ENCODE results near the gene TFDP2. TPM values are rescaled to one million over a fixed set of nuclear protein-coding genes. Genes with fewer than 3 reads are reported as not detected.

The TFDP2 gene, protein sequence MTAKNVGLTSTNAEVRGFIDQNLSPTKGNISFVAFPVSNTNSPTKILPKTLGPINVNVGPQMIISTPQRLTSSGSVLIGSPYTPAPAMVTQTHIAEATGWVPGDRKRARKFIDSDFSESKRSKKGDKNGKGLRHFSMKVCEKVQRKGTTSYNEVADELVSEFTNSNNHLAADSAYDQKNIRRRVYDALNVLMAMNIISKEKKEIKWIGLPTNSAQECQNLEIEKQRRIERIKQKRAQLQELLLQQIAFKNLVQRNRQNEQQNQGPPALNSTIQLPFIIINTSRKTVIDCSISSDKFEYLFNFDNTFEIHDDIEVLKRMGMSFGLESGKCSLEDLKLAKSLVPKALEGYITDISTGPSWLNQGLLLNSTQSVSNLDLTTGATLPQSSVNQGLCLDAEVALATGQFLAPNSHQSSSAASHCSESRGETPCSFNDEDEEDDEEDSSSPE
- 10 to 100 TPM; 22.1 to 31.9 TPM for total RNA-seq
- 30.0 to 41.8 reads per million in 2 donors for total RNA-seq

DNA sequence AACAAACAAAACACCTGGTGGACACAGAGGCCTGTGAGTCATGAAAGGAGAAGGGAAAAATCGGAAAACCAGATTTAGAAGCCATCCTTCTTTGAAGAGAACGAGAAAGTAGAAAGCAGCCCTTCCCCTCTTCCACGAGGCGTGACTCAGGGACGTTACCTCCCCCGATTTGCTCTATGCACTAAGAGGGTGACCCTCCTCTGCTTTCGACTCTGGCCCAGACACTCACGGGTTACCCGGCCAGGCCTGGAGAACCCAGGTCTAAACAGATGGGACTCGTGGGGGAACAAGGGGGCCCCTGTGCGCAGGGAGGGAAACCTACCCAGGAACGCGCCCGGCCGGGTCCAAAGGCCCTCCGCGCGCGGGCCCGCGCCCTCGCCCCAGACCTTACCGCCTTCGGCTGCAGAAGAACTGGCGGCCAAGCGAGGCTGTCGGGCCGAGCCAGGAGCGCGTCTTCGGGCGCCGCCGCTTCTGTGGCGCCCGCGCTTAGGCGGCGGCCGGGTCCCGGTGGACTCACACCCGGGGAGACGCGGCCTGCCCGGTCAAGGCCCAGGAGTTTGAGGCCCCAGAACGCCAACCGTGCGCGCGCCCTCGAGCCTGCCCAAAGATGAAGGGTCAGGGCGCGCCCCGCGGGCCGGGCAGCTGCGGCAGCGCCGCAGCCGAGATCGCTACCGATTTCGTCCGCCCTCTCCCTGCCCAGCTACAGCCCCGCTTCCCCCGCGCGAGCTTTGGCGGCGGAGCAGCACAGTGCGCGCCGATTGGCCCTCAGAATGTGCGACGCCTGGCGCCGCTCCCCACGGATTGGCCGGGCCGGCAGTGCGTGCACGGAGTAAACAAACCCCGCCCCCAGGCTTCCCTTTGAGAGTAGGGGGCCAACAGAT, at the start of gene TFDP2:
Gene TFDP2 (minus strand): TSS at position 753 of the 881 bp plus-strand sequence. CDS start 47,795 bp downstream, outside the sequence.
- H3K4me1 Mint-ChIP-seq = peaks cover 30% of the 10 kb centered on the region
- H3K36me3 Mint-ChIP-seq (ENCODE audit: low read depth) = no peaks in the 10 kb centered on the region
- ATAC-seq (peak; percentile 100), DNase-seq (peak; percentile 75 to 78 (median 76))
- H3K9me3 ChIP-seq (ENCODE audit: control insufficient read depth, low read length, poor library complexity, severe bottlenecking) = no peaks in the 10 kb centered on the region
- no peaks in the 10 kb centered on the region for H3K27me3 Mint-ChIP-seq
- peak within 1 kb of the TSS; percentile 93 for H3K4me3 Mint-ChIP-seq
- H3K27ac Mint-ChIP-seq = peak within 1 kb of the TSS; percentile 32

DNA sequence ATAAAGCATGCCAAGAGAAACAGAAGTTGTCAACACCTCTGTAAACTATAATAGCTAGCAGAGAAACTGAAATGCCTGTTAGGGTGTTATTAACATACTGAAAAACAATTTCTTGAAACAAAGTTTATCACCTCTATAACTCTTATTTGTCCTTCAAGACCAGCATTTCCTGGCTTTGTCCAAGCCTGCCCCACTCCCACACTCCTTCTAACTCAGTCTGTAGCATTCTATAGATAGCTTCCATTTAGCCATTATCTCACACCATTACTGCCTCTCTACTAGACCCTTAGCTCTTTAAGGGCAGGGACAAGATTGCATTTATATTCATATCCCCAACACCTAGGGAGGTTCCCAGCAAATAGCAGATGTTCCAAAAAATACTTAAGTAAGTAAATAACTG, 39.5 kb upstream of the TFDP2 start:
- H3K9me3 ChIP-seq (ENCODE audit: control insufficient read depth, low read length, poor library complexity, severe bottlenecking) = no peaks in the 10 kb centered on the region
- DNase-seq (no peak), ATAC-seq (no peak)
- Mint-ChIP-seq H3K27me3 (no peaks in the 10 kb centered on the region), H3K4me3 (no peak overlapping the region), H3K36me3 (ENCODE audit: low read depth) (peaks cover 6% of the 10 kb centered on the region), H3K4me1 (peaks cover 9% of the 10 kb centered on the region), H3K27ac (no peak overlapping the region)

DNA sequence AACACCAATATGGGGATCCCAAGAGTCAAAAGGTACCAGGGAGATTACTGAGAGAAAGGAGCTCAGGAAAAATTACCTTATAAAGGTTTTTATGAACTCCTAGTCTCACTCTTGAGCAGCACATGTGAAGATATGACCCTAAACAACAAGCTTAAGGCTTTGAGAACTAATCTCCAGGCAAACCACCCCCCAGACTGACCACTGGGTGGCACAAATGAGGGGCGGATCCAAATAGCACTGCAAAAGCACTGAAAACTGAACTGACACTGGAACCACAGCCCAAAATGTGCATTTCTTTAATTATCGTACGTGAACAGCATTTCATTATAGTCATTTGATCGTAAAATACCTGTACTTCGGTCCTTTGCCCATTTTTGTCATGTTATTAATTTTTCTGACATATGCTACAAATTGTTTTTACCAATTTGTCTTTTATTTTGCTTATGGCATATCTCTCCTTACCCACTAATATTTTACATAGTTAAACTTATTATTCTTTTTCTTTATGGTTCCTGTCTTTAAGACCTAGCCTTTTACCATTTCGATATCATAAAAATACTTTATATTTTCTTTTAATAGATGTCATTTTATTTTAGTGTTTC, 31.5 kb upstream of the TFDP2 start:
- H3K36me3 Mint-ChIP-seq (ENCODE audit: low read depth) = peaks cover 3% of the 10 kb centered on the region
- DNase-seq = no peak
- no peaks in the 10 kb centered on the region for H3K4me1 Mint-ChIP-seq
- no peaks in the 10 kb centered on the region for H3K27me3 Mint-ChIP-seq
- H3K9me3 ChIP-seq (ENCODE audit: control insufficient read depth, low read length, poor library complexity, severe bottlenecking) = no peaks in the 10 kb centered on the region
- no peak overlapping the region for H3K27ac Mint-ChIP-seq
- no peak overlapping the region for H3K4me3 Mint-ChIP-seq
- ATAC-seq = no peak

DNA sequence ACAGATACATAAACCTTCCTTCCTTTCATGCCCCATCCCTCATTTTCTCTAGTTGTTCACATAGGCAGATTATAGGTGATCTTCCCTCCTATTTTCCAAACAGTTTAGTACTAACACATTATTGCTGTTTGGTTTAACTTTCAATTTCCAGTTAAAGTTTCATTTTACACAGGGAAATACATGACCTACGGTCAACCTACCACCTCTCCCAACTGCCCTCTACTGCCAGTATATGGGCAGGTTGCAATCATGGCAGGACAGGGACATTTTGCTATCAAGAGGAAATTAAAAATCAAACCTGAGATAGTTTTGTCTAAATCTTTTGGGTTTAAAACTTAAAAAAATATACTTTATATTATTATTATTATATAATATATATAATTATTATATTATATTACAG, 26.1 kb upstream of the TFDP2 start:
- no peaks in the 10 kb centered on the region for H3K9me3 ChIP-seq (ENCODE audit: control insufficient read depth, low read length, poor library complexity, severe bottlenecking)
- Mint-ChIP-seq H3K36me3 (ENCODE audit: low read depth) (peaks cover 11% of the 10 kb centered on the region), H3K4me1 (no peaks in the 10 kb centered on the region), H3K4me3 (no peak overlapping the region), H3K27ac (peak overlapping the region; percentile 74), H3K27me3 (no peaks in the 10 kb centered on the region)
- DNase-seq = no peak
- no peak for ATAC-seq

DNA sequence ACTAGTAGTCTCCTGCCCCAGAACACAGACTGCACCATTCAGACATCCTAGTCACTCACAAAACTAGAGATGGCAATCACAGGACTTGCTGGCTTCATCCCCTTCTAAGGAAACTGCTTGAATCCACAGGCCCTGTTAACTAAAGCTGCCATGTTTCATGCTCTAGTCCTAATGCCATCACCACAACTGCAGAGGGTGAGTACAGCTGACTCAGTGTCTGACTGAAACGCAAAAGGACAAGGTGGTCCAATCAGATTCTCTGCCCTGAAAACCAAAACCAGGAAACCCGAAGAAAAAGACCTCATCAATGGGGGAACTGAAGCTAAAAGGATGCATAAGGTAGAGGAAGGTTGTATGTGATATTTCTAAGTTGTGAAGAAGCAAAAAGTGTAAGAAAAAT, 25.2 kb upstream of the TFDP2 start:
- ATAC-seq (no peak), DNase-seq (no peak)
- H3K4me3 Mint-ChIP-seq = no peak overlapping the region
- H3K9me3 ChIP-seq (ENCODE audit: control insufficient read depth, low read length, poor library complexity, severe bottlenecking) = no peaks in the 10 kb centered on the region
- no peaks in the 10 kb centered on the region for H3K4me1 Mint-ChIP-seq
- peak overlapping the region; percentile 74 for H3K27ac Mint-ChIP-seq
- no peaks in the 10 kb centered on the region for H3K27me3 Mint-ChIP-seq
- peaks cover 11% of the 10 kb centered on the region for H3K36me3 Mint-ChIP-seq (ENCODE audit: low read depth)

DNA sequence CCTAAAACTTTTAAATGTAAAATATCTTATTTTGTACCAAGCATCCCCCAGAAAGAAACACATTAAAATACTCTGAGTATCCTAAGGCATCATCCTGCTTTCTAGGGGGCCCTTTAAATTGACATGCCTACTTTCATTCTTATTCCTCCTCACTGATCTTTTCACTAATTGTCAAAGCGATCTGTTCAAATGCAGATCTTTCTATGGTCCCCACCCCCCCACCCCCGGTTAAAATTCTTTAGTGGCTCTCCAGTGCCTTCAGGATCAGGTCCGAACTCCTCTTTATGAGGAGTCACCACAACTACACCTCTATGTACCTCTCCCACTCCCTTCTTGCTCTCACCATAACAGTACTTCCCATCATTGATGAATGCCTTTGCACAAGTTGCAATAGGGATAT, 19.2 kb upstream of the TFDP2 start:
- ATAC-seq (no peak), DNase-seq (no peak)
- Mint-ChIP-seq H3K27ac (no peak overlapping the region), H3K27me3 (no peaks in the 10 kb centered on the region), H3K36me3 (ENCODE audit: low read depth) (peaks cover 11% of the 10 kb centered on the region), H3K4me1 (no peaks in the 10 kb centered on the region), H3K4me3 (no peak overlapping the region)
- H3K9me3 ChIP-seq (ENCODE audit: control insufficient read depth, low read length, poor library complexity, severe bottlenecking) = no peaks in the 10 kb centered on the region

DNA sequence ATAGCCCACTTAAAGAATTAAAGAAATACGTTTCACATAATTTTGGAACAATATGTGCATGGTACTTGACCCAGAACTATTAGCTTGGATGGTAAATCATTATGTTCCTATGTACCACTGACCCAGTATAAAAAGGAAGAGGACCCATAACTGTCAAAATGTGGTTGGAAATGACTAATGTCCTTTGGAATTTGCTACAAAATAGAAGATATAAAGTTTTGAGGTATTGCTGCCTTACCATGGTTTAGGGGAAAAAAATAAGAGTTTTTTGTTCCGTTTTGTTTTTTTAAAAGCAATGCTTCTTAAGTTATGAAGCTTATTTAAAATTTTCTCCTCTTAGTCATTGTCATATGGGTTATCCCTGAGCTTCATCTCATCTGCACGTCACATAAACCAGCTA, 15.8 kb upstream of the TFDP2 start:
- no peak overlapping the region for H3K27ac Mint-ChIP-seq

DNA sequence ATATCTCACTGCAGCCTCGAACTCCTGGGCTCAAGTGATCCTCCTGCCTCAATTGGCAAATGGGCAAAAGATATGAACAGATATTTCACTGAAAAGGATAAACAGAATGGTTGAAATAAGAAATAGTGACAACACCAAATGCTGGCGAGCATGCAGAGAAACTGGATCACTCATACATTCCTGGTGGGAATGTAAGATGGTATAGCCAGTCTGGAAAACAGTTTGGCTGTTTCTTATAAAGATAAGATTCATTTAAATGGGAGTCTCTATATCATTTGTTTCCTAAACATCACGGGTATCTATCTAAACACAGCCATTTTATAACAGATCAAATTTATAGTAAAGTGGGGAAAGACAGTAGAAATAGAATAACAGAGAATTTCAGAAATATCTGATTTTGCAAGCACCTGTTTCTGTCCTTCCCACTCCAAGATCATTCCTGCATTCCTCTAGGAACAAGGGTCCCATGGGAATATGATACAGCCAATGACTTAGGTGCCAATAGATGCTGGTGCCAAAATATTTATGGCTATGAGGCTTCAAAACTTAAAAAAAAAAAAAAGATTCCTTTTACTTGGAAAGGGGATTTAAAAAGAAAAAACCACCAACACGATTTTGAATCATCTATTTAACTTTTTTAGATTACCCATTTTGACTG, 9.9 kb upstream of the TFDP2 start:
- peaks cover 3% of the 10 kb centered on the region for H3K36me3 Mint-ChIP-seq (ENCODE audit: low read depth)
- H3K4me1 Mint-ChIP-seq = peaks cover 3% of the 10 kb centered on the region
- H3K9me3 ChIP-seq (ENCODE audit: control insufficient read depth, low read length, poor library complexity, severe bottlenecking) = no peaks in the 10 kb centered on the region
- DNase-seq (no peak), ATAC-seq (no peak)
- no peaks in the 10 kb centered on the region for H3K27me3 Mint-ChIP-seq
- H3K4me3 Mint-ChIP-seq = no peak overlapping the region
- no peak overlapping the region for H3K27ac Mint-ChIP-seq

More for the DNA sequence above, 15.8 kb upstream of the TFDP2 start:
- DNase-seq = no peak
- Mint-ChIP-seq H3K4me3 (no peak overlapping the region), H3K36me3 (ENCODE audit: low read depth) (peaks cover 10% of the 10 kb centered on the region), H3K27me3 (no peaks in the 10 kb centered on the region), H3K4me1 (peaks cover 2% of the 10 kb centered on the region)
- no peak for ATAC-seq
- H3K9me3 ChIP-seq (ENCODE audit: control insufficient read depth, low read length, poor library complexity, severe bottlenecking) = no peaks in the 10 kb centered on the region

DNA sequence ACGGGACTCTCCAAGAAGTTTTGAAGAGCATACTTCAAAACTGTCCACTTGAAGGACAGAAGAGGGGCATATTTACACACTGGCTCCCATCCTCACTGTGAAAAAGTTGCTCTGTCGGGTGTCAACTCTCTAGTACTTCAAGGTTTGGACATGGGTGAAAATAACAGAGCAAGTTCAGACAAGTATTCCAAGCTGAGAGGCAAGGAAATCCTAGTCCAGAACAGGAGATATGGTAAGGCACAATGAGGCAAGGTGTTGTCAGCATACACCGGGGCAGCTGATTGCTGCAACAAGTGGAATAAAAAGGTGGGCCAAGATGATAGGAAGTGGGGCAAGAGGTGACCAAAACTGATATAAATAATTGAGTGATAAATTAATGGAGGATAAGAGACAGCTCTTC, 4.8 kb upstream of the TFDP2 start:
- no peaks in the 10 kb centered on the region for H3K9me3 ChIP-seq (ENCODE audit: control insufficient read depth, low read length, poor library complexity, severe bottlenecking)
- H3K36me3 Mint-ChIP-seq (ENCODE audit: low read depth) = no peaks in the 10 kb centered on the region
- H3K27ac Mint-ChIP-seq = no peak overlapping the region
- H3K27me3 Mint-ChIP-seq = no peaks in the 10 kb centered on the region
- DNase-seq = no peak
- H3K4me1 Mint-ChIP-seq = peaks cover 6% of the 10 kb centered on the region
- H3K4me3 Mint-ChIP-seq = no peak overlapping the region
- ATAC-seq = no peak

DNA sequence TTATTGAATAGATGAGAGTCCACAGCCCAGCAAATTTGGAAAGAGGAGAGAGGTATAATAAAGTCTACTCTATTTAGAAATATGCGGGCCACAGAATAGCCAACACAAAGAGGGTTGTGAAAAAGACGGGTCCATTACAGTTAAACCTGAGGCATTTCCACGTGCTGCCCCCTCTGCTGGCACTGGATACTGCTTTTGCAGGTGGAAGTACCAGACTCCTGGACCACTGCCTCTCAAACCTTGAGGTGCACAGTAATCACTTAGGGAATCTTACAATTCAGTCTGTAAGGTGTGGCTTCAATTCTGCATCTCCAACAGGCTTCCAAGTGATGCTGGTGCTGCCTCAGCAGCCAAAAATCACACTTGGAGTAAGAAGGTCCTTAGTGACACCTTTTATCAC, 3.0 kb upstream of the TFDP2 start:
- DNase-seq = no peak
- H3K27me3 Mint-ChIP-seq = no peaks in the 10 kb centered on the region
- no peak for ATAC-seq
- no peak overlapping the region for H3K27ac Mint-ChIP-seq
- no peaks in the 10 kb centered on the region for H3K36me3 Mint-ChIP-seq (ENCODE audit: low read depth)
- peaks cover 20% of the 10 kb centered on the region for H3K4me1 Mint-ChIP-seq
- no peak overlapping the region for H3K4me3 Mint-ChIP-seq
- no peaks in the 10 kb centered on the region for H3K9me3 ChIP-seq (ENCODE audit: control insufficient read depth, low read length, poor library complexity, severe bottlenecking)

DNA sequence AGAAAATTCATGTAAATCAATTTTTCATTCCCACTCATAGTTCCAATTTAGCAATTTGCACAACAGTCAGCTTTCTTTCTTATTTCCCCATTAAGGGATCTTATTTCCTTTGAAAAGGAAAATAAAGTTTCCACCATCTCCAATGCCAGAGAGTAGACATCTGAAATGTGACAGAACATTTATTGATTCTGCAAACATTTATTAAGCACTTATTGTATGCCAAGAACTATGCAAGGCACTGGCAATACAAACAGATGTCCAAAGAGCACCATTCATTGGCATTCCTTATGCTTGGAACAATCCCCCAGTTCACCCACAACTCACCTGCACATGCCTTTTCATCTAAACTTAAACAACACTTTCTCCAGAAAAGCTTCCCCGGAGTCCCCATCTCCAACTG, 2.5 kb upstream of the TFDP2 start:
- Mint-ChIP-seq H3K4me1 (peaks cover 24% of the 10 kb centered on the region), H3K27ac (no peak overlapping the region), H3K4me3 (peak overlapping the region; percentile 45), H3K36me3 (ENCODE audit: low read depth) (no peaks in the 10 kb centered on the region), H3K27me3 (no peaks in the 10 kb centered on the region)
- DNase-seq (no peak), ATAC-seq (no peak)
- H3K9me3 ChIP-seq (ENCODE audit: control insufficient read depth, low read length, poor library complexity, severe bottlenecking) = no peaks in the 10 kb centered on the region

DNA sequence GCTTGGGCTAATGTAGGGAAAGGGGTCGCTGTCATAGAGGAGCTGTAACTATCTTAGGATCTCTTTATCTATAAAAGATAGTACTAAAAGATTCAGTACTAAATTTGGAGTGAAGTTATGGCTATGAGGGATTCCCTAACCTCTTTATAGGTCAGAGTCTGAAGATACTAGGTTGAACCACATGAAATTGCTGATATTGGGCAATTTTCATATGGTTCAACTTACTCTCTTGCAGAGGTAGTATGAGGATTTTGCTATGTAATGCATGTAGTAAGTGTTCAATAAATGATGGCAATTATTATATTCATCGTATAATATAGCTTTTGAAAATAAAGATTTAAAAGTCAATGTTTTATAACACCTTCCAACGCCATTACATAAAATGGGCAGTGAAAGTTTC, 1.9 kb upstream of the TFDP2 start:
- H3K27ac Mint-ChIP-seq = no peak overlapping the region
- no peaks in the 10 kb centered on the region for H3K9me3 ChIP-seq (ENCODE audit: control insufficient read depth, low read length, poor library complexity, severe bottlenecking)
- peaks cover 26% of the 10 kb centered on the region for H3K4me1 Mint-ChIP-seq
- ATAC-seq = no peak
- H3K4me3 Mint-ChIP-seq = no peak overlapping the region
- no peaks in the 10 kb centered on the region for H3K36me3 Mint-ChIP-seq (ENCODE audit: low read depth)
- no peaks in the 10 kb centered on the region for H3K27me3 Mint-ChIP-seq
- no peak for DNase-seq

DNA sequence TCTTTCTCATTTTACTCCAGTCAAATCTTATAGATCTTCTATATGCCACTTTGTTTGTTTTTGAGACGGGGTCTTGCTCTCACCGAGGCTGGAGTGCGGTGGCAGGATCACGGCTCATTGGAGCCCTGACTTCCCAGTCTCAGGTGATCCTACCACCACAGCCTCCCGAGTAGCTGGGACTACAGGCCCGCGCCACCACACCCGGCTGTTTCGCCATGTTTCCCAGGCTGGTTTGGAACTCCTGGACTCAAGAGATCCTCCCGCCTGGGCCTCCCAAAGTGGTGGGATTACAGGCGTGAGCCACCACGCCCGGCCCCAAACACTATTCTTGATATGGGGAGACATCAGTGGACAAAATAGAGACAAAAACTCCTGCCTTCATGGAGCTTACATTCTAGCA, 927 bp upstream of the TFDP2 start:
- Mint-ChIP-seq H3K36me3 (ENCODE audit: low read depth) (no peaks in the 10 kb centered on the region), H3K27ac (no peak overlapping the region), H3K27me3 (no peaks in the 10 kb centered on the region), H3K4me3 (peak overlapping the region; percentile 93), H3K4me1 (peaks cover 26% of the 10 kb centered on the region)
- no peak for DNase-seq
- ATAC-seq = no peak
- no peaks in the 10 kb centered on the region for H3K9me3 ChIP-seq (ENCODE audit: control insufficient read depth, low read length, poor library complexity, severe bottlenecking)
